GM19239 (cell line): ENCODE data around the gene PRSS3.
A peak's percentile ranks its signal among the peaks of the same experiment; 100 is the strongest.
"Not testable (repeated sequence)": the region's sequence is repeated elsewhere in the genome, so short reads cannot be mapped to it uniquely, and the experiment has no call there.

ENCODE experiments used
- DNase-seq: peaks from one replicate; pipeline ENCODE4 v3.0.0; 2011; ENCODE audit warnings: low spot score; ENCODE audit not compliant: insufficient read length
- FAIRE-seq: peaks from 2 replicates; lab custom pipeline; 2011; peaks lifted over from hg19 to GRCh38; lab: Jason Lieb, UNC

PRSS3 gene

DNA sequence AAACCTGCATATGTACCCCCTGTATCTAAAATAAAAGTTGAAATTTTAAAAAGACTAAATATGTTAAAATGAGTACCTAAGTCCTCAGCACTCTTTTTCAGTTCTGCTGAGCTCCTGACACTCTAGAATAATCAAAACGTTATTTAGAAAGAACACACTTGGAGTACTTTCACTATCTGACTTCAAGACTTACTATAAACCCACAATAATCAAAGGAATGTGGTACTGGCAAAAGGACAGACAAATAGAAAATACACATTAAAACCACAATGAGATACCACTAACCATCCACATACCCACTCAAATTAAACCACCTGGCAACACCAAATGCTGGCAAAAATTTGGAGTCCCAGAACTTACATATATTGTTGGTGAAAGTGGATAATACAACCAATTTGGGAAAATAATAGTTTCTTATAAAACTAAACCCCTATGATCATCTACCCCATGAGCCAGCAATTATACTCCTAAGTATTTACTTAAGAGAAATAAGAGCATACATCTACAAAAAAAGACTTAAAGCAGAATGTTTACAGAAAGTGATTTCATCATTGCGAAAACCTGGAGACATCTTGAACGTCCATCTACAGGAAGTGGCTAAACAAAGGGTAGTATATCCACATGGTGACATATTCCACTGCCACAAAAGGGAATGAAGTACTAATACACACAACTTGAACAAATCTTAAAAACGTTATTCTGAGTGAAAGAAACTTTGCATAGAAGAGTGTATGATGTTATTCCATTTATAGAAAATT, 12.8 kb upstream of the PRSS3 start:
- FAIRE-seq: no peak
- no peak for DNase-seq

- FAIRE-seq (peak; percentile 65), DNase-seq (no peak)
Observed at GRCh38 chr9:33785914-33786313, 9.4 kb upstream of the PRSS3 start.

DNA sequence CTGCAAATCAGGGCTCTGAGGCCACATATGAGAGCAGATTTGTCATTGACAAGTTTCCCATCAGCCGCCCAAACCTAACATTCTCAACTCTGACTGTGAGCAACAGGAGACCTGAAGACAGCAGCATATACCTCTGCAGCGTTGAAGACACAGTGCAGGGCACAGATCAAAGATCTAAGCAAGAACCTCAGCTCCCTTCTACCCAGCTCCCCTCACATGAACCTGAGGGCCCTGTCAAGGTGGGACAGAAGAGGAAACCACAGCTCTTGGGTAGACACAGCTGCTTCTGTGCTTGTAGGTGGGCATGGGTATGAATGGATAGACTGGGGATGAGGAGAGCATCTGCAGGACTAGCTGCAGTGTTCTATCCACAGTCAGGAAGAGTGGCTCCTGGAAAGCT, 8.7 kb upstream of the PRSS3 start:
- DNase-seq (no peak), FAIRE-seq (no peak)

DNA sequence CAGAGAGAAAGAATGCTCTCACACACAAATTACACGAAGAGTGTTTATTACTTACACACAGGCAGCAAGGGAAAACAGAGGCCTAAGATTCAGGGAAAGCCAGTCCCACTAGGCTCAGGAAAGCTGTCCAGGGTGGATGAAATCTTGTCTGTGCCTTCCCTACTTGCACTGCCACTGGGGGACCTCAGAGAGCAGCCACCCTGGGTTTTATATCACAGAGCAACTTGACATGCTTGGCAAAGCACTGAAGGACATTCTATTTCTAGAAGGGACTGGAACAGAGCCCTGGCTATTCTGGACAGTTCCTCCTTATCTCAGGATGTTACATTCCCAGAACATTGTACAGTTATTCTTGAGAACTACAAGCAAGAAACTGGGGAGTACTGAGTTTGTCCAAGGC, 7.5 kb upstream of the PRSS3 start:
- FAIRE-seq: no peak
- no peak for DNase-seq

DNA sequence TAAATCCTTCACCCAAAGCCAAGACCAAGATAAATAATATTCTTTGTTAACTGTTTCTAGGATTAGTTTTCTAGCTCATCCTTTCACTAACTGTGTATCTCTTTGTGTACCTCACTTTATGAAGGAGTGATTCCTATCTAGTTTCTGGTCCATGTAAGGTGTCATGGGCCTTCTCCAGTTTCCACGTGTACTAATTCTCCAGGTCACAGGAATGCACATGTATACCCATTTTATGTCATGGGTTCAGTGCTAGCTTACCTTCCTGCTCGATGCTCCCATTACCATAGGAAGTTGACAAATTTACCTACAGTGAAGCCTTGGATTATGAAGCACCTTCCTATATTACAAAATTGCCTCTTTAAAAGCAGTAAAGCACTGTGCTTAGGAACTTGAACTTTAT, 5.9 kb upstream of the PRSS3 start:
- not testable (repeated sequence) for FAIRE-seq, DNase-seq

- no peak for DNase-seq
- no peak for FAIRE-seq
Observed at GRCh38 chr9:33791117-33791516, 4.2 kb upstream of the PRSS3 start.

GRCh38 chr9:33793496-33793895, 1.9 kb upstream of the PRSS3 start:
- DNase-seq, FAIRE-seq: not testable (repeated sequence)

- DNase-seq (no peak), FAIRE-seq (no peak)
Observed at GRCh38 chr9:33794560-33794959, 801 bp upstream of the PRSS3 start.

DNA sequence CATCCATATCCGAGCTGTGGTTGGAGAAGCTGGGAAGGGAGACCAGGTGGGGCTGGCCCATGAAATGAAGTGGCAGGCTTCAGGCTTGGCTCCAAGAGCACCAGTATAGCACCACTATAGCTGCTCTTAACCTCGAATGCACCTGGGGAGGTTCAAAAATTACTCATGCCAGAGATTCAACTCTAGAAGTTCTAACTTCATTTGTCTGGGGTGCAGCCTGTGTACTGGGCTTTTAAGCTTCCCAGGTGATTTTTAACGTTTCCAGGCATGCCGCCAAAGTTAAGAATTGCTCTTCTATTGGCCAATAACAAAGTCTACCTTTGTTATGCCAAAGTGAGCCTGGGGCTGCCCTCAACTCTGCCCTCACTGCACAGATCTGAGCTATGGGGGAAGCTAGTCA, 458 bp downstream of the PRSS3 start:
- DNase-seq (no peak), FAIRE-seq (no peak)

DNA sequence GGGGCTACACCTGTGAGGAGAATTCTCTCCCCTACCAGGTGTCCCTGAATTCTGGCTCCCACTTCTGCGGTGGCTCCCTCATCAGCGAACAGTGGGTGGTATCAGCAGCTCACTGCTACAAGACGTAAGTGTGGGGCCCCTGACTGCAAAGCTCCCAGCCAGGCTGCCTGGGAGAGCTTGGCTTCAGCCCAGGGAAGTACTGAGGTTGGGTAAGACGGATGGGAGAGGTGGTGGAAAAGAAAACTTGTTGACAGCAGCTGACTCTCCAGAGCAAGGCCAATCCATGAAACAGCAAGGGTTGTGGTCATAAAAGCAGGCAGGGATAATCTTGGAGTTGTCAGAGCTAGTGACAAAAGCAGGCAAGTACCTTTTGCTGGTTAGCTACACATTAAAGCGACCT, 1.3 kb downstream of the PRSS3 start:
- not testable (repeated sequence) for FAIRE-seq, DNase-seq

GRCh38 chr9:33797837-33798236, 2.5 kb downstream of the PRSS3 start:
- no peak for DNase-seq
- FAIRE-seq: no peak

DNA sequence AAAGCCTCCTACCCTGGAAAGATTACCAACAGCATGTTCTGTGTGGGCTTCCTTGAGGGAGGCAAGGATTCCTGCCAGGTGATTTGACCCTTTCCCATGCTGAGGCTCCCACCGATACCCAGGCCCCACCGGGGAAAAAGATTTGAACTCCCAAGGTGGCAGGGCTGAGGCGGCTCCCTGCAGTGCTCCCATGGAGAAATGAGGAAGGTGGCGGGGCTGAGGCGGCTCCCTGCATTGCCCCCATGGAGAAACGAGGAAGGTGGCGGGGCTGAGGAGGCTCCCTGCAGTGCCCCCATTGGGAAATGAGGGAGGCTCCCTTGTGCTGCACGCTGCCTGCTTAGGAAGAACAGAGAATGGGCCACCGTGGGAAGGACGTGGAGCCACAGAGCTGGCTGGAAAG, 3.2 kb downstream of the PRSS3 start:
- no peak for FAIRE-seq

GRCh38 chr9:33799928-33800704, 4.8 kb downstream of the PRSS3 start:
- no peak for DNase-seq

More for the DNA sequence above, 3.2 kb downstream of the PRSS3 start:
- no peak for DNase-seq

DNA sequence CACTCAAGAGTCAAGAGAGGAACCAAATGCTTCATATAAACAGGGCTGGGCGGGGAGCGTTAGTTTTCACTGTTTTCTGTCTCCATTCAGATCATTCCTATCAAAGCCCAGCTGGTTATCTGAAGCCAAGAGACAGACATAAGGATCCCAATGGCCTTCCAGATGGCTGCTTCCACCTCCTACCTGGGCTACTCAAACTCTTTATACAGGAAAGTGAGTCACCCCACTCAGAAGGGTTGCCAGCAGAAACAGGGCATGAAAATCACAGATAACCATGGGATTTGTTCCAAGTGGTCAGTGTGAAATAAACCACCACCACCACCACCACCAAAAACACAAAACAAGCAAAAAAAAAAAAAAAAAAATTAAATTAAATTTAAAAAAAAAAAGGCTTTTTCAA, 5.5 kb downstream of the PRSS3 start:
- no peak for FAIRE-seq
- no peak for DNase-seq

More at GRCh38 chr9:33799928-33800704, 4.8 kb downstream of the PRSS3 start:
- FAIRE-seq: no peak

GRCh38 chr9:33801943-33802500, 6.7 kb downstream of the PRSS3 start:
- FAIRE-seq, DNase-seq: not testable (repeated sequence)

- not testable (repeated sequence) for FAIRE-seq, DNase-seq
Observed at GRCh38 chr9:33804196-33804595, 8.8 kb downstream of the PRSS3 start.

DNA sequence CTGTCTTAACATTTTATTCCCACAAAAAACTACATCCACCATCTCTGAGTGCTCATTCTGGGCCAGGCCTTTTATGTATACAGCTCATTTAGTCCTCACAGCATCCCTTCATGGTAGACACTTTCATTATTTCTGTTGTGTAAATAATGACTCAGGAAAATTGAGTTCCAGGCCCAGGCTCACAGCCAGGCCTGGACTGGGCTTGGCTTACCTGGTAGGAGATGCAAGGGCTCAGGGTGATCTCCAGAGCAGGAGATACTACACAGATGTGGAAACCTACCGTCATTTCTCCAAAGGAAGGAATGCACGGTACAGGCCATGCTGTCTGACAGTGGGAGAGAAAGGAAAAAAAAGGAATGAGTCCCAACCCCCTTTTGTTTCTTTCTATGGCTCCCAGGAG, 11.8 kb downstream of the PRSS3 start:
- not testable (repeated sequence) for FAIRE-seq, DNase-seq

- not testable (repeated sequence) for DNase-seq, FAIRE-seq
Observed at GRCh38 chr9:33808979-33809322, 13.6 kb downstream of the PRSS3 start.

DNA sequence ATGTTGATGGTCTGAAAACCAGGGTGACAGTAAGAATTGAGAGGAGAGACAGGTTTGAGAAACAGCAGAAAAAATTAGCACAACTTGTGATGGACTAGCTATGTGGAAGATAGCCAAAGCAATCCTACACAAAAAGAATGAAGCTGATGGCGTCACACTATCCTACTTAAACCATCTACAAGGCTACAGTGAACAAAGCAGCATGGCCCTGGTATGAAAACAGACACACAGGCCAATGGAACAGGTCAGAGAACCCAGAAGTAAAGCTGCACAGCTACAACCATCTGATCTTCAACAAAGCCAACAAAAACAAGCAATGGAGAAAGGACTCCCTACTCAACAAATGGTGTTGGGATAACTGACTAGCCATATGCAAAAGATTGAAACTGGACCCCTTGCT, 14.1 kb downstream of the PRSS3 start:
- DNase-seq (no peak), FAIRE-seq (peak; percentile 86)

- DNase-seq (peak; percentile 16), FAIRE-seq (peak; percentile 71)
Observed at GRCh38 chr9:33813712-33814641, 18.6 kb downstream of the PRSS3 start.
